ENCODE measurements around the gene ORM1.

ORM1 gene

DNA sequence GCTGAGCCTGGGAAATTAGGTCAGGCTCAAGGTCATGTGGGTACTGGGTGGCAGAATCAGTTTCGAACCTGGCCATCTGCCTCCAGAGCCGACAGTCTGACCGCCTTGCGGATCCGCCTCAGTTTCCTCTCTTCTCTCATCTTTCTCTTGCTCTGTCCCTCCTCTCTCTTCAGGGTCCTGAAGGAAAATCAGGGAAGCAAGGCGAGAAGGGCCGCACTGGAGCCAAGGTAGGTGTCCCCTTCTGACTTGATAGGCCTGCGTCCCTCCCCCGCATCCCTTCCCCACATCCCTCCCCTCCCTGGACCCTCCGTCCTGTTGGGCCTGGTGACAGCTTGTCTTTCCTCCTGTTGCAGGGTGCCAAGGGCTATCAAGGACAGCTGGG lies 40.8 kb upstream of the ORM1 start (continued):
- no peak for TF ChIP-seq REST (tag by site-specific recombination; IDR thresholded peaks at IDR 0.05)
- TF ChIP-seq ELK4 (IDR thresholded peaks at IDR 0.05; ENCODE audit: borderline replicate concordance, low read depth, low read length): no peak
- TF ChIP-seq ZNF221 (tag by site-specific recombination; IDR thresholded peaks at IDR 0.05; ENCODE audit: borderline replicate concordance): no peak
- no peak for TF ChIP-seq ZFP41 (tag by site-specific recombination; IDR thresholded peaks at IDR 0.05; ENCODE audit: borderline replicate concordance)

GRCh38 chr9:114282507-114282906 lies 40.4 kb upstream of the ORM1 start:
- no peak overlapping the region for H3K27ac ChIP-seq (ENCODE audit: extremely low read depth, low read depth, low read length)
- ChIA-PET POLR2A (no interaction called here), CTCF (interaction anchor here (1.0 to 2.6 kb wide), 2 partner anchors 8 to 174 kb away, joined by 4 to 11 read pairs; no protein-coding TSS in a partner anchor)
- no peaks in the 10 kb centered on the region for H3K9me3 ChIP-seq (ENCODE audit: control insufficient read depth, insufficient read depth, low read depth, low read length)
- no peak for TF ChIP-seq ZNF292 (tag by site-specific recombination; IDR thresholded peaks at IDR 0.05; ENCODE audit: borderline replicate concordance, low read depth)
- TF ChIP-seq ZNF280D (tag by site-specific recombination; IDR thresholded peaks at IDR 0.05): no peak
- TF ChIP-seq ZNF558 (tag by site-specific recombination; IDR thresholded peaks at IDR 0.05): no peak
- no peak for TF ChIP-seq ZNF792 (tag by site-specific recombination; IDR thresholded peaks at IDR 0.05)
- TF ChIP-seq ZXDB (tag by site-specific recombination; IDR thresholded peaks at IDR 0.05): no peak
- TF ChIP-seq OSR2 (tag by site-specific recombination; IDR thresholded peaks at IDR 0.05): no peak
- TF ChIP-seq ZNF530 (tag by site-specific recombination; IDR thresholded peaks at IDR 0.05; ENCODE audit: low read depth): no peak
- TF ChIP-seq, protein P1, sequence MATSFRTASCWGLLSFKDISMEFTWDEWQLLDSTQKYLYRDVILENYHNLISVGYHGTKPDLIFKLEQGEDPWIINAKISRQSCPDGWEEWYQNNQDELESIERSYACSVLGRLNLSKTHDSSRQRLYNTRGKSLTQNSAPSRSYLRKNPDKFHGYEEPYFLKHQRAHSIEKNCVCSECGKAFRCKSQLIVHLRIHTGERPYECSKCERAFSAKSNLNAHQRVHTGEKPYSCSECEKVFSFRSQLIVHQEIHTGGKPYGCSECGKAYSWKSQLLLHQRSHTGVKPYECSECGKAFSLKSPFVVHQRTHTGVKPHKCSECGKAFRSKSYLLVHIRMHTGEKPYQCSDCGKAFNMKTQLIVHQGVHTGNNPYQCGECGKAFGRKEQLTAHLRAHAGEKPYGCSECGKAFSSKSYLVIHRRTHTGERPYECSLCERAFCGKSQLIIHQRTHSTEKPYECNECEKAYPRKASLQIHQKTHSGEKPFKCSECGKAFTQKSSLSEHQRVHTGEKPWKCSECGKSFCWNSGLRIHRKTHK (tag by site-specific recombination; IDR thresholded peaks at IDR 0.05): no peak
- TF ChIP-seq SCRT1 (tag by site-specific recombination; IDR thresholded peaks at IDR 0.05; ENCODE audit: borderline replicate concordance): no peak
- no peak overlapping the region for H3K4me3 ChIP-seq (ENCODE audit: low read depth, low read length)
- H3K4me1 ChIP-seq (ENCODE audit: control insufficient read depth, insufficient read depth, low read length): no peaks in the 10 kb centered on the region
- peaks cover 0 to 5% of the 10 kb centered on the region in 2 experiments; a peak in 1 of 3 replicates for H3K36me3 ChIP-seq (ENCODE audit: control insufficient read depth in 2 of 2, insufficient read depth in 1 of 2, low read length in 2 of 2)

DNA sequence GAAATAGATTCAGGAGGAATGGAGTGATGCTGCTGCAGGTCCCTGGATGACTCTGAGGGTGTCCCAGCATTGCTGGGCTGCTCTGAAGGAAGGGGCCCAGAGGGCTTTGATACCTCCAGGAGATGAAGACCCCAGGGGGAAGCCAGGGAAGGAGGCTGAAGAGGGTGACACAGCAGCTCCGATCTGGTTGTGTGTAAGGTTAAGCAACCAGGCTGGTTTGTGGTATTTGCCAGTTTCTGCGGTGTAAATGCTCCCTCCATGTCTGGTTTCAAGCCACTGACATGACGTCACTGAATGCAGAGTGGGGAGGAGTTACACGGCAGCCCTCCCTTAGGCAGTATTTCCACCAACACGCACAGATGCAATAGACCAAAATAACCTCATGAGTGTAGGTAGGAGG lies 40.0 kb upstream of the ORM1 start:
- CTCF ChIA-PET: interaction anchor here (1.0 to 2.6 kb wide), 2 partner anchors 8 to 175 kb away, joined by 4 to 11 read pairs; no protein-coding TSS in a partner anchor
- TF ChIP-seq ZNF548 (tag by site-specific recombination; IDR thresholded peaks at IDR 0.05) (no peak), SP7 (tag by site-specific recombination; IDR thresholded peaks at IDR 0.05) (no peak), ZFP41 (tag by site-specific recombination; IDR thresholded peaks at IDR 0.05; ENCODE audit: borderline replicate concordance) (no peak), ZNF677 (tag by site-specific recombination; IDR thresholded peaks at IDR 0.05) (no peak), SALL2 (tag by site-specific recombination; IDR thresholded peaks at IDR 0.05; ENCODE audit: borderline replicate concordance) (no peak)
- TF ChIP-seq, protein P2, sequence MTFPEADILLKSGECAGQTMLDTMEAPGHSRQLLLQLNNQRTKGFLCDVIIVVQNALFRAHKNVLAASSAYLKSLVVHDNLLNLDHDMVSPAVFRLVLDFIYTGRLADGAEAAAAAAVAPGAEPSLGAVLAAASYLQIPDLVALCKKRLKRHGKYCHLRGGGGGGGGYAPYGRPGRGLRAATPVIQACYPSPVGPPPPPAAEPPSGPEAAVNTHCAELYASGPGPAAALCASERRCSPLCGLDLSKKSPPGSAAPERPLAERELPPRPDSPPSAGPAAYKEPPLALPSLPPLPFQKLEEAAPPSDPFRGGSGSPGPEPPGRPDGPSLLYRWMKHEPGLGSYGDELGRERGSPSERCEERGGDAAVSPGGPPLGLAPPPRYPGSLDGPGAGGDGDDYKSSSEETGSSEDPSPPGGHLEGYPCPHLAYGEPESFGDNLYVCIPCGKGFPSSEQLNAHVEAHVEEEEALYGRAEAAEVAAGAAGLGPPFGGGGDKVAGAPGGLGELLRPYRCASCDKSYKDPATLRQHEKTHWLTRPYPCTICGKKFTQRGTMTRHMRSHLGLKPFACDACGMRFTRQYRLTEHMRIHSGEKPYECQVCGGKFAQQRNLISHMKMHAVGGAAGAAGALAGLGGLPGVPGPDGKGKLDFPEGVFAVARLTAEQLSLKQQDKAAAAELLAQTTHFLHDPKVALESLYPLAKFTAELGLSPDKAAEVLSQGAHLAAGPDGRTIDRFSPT (tag by site-specific recombination; IDR thresholded peaks at IDR 0.05): no peak
- TF ChIP-seq, protein P3, sequence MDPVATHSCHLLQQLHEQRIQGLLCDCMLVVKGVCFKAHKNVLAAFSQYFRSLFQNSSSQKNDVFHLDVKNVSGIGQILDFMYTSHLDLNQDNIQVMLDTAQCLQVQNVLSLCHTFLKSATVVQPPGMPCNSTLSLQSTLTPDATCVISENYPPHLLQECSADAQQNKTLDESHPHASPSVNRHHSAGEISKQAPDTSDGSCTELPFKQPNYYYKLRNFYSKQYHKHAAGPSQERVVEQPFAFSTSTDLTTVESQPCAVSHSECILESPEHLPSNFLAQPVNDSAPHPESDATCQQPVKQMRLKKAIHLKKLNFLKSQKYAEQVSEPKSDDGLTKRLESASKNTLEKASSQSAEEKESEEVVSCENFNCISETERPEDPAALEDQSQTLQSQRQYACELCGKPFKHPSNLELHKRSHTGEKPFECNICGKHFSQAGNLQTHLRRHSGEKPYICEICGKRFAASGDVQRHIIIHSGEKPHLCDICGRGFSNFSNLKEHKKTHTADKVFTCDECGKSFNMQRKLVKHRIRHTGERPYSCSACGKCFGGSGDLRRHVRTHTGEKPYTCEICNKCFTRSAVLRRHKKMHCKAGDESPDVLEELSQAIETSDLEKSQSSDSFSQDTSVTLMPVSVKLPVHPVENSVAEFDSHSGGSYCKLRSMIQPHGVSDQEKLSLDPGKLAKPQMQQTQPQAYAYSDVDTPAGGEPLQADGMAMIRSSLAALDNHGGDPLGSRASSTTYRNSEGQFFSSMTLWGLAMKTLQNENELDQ (tag by site-specific recombination; IDR thresholded peaks at IDR 0.05; ENCODE audit: low read depth): no peak

More for the DNA sequence above, 40.0 kb upstream of the ORM1 start:
- peaks cover 0 to 5% of the 10 kb centered on the region in 2 experiments; a peak in 1 of 3 replicates for H3K36me3 ChIP-seq (ENCODE audit: control insufficient read depth in 2 of 2, insufficient read depth in 1 of 2, low read length in 2 of 2)
- H3K4me1 ChIP-seq (ENCODE audit: control insufficient read depth, insufficient read depth, low read length): no peaks in the 10 kb centered on the region
- H3K9me3 ChIP-seq (ENCODE audit: control insufficient read depth, insufficient read depth, low read depth, low read length): no peaks in the 10 kb centered on the region
- POLR2A ChIA-PET: no interaction called here
- no peak overlapping the region for H3K4me3 ChIP-seq (ENCODE audit: low read depth, low read length)
- H3K27ac ChIP-seq (ENCODE audit: extremely low read depth, low read depth, low read length): no peak overlapping the region

Data from HEK293 (cell line).